GM23338 (cell line): ENCODE results near the gene NRP2. TPM values are rescaled to one million over a fixed set of nuclear protein-coding genes. Genes with fewer than 3 reads are reported as not detected.

Experiments
- ATAC-seq: fragments of 200-7000 bp; cut with Tn5 transposase; 3 replicates; pipeline ENCODE4 v1.9.1; 2020
- DNase-seq: peaks from one replicate; pipeline ENCODE4 v3.0.0-alpha.2; 2015; ENCODE audit warnings: low spot score
- H2AFZ ChIP-seq: fragments of 200-600 bp; sonication (generic); 2 replicates; pipeline ENCODE4 v1.8.0; 2016; ENCODE audit warnings: antibody characterized with exemption, mild to moderate bottlenecking, moderate library complexity
- H3F3A ChIP-seq: fragments of 200-600 bp; sonication (generic); replicated peaks from 2 replicates; pipeline ENCODE4 v1.8.0; 2017; ENCODE audit warnings: antibody characterized with exemption, mixed run types, low read depth
- H3K27ac ChIP-seq: fragments of 200-600 bp; sonication (generic); 2 replicates; pipeline ENCODE4 v1.6.1; 2016; ENCODE audit warnings: low read depth
- H3K27me3 ChIP-seq: fragments of 200-600 bp; sonication (generic); 2 replicates; pipeline ENCODE4 v1.8.0; 2016; ENCODE audit warnings: mild to moderate bottlenecking, mixed run types, moderate library complexity; ENCODE audit not compliant: insufficient read depth
- H3K36me3 ChIP-seq: fragments of 200-600 bp; sonication (generic); 2 replicates; pipeline ENCODE4 v1.8.0; 2016; ENCODE audit warnings: mild to moderate bottlenecking; ENCODE audit not compliant: insufficient read depth
- H3K4me1 ChIP-seq: fragments of 200-600 bp; sonication (generic); 2 replicates; pipeline ENCODE4 v1.8.0; 2016; ENCODE audit warnings: mild to moderate bottlenecking, moderate library complexity; ENCODE audit not compliant: insufficient read depth
- H3K4me2 ChIP-seq: fragments of 200-600 bp; sonication (generic); 2 replicates; pipeline ENCODE4 v1.7.1; 2017; ENCODE audit warnings: mixed run types
- H3K4me3 ChIP-seq: fragments of 200-600 bp; sonication (generic); 2 replicates; pipeline ENCODE4 v1.6.1; 2016; ENCODE audit warnings: mixed run types
- H3K79me2 ChIP-seq: fragments of 200-600 bp; sonication (generic); replicated peaks from 2 replicates; pipeline ENCODE4 v1.8.0; 2017; ENCODE audit warnings: mild to moderate bottlenecking; ENCODE audit not compliant: insufficient read depth
- H3K9me2 ChIP-seq: fragments of 200-600 bp; sonication (generic); 2 replicates; pipeline ENCODE4 v1.8.0; 2017; ENCODE audit not compliant: insufficient read depth
- H4K20me1 ChIP-seq: fragments of 200-600 bp; sonication (generic); replicated peaks from 2 replicates; pipeline ENCODE4 v1.8.0; 2017; ENCODE audit warnings: mild to moderate bottlenecking; ENCODE audit not compliant: insufficient read depth
- H3K27ac Mint-ChIP-seq: 2 replicates; pipeline ENCODE4 v1.8.0; 2020; ENCODE audit warnings: inconsistent platforms, mild to moderate bottlenecking, moderate library complexity, mixed read lengths
- H3K27me3 Mint-ChIP-seq: 3 replicates; pipeline ENCODE4 v1.8.0; 2022; ENCODE audit warnings: low read depth, mild to moderate bottlenecking, moderate library complexity, mixed read lengths, inconsistent platforms; ENCODE audit not compliant: insufficient read depth, poor library complexity
- H3K36me3 Mint-ChIP-seq: 3 replicates; pipeline ENCODE4 v1.8.0; 2021; ENCODE audit warnings: low read depth, mild to moderate bottlenecking, inconsistent platforms, moderate library complexity, mixed read lengths
- H3K4me1 Mint-ChIP-seq: 3 replicates; pipeline ENCODE4 v1.8.0; 2020; ENCODE audit warnings: mild to moderate bottlenecking, inconsistent platforms, mixed read lengths
- H3K4me3 Mint-ChIP-seq: 3 replicates; pipeline ENCODE4 v1.8.0; 2021; ENCODE audit warnings: moderate library complexity, mild to moderate bottlenecking, inconsistent platforms, mixed read lengths
- H3K9me3 Mint-ChIP-seq: 3 replicates; pipeline ENCODE4 v1.8.0; 2020; ENCODE audit warnings: moderate library complexity, mild to moderate bottlenecking, inconsistent platforms, mixed read lengths
- CTCF ChIP-seq, 2 experiments: fragments of 200-600 bp in 1 of 2; sonication (generic) in 1 of 2; conservative IDR thresholded peaks; 2 replicates each; pipeline versions ENCODE4 v1.5.1 to v1.6.1; 2016 to 2017; ENCODE audit warnings: antibody characterized with exemption in 2 of 2, low read depth in 2 of 2, mild to moderate bottlenecking in 2 of 2, moderate library complexity in 1 of 2
- EZH2 ChIP-seq: fragments of 200-600 bp; sonication (generic); IDR thresholded peaks from one replicate; pipeline ENCODE4 v1.8.0; 2017; ENCODE audit warnings: antibody characterized with exemption, mild to moderate bottlenecking, low read depth; ENCODE audit not compliant: unreplicated experiment
- EZH2phosphoT487 ChIP-seq: fragments of 200-600 bp; sonication (generic); IDR thresholded peaks from one replicate; pipeline ENCODE4 v1.8.1; 2018; ENCODE audit warnings: antibody characterized with exemption; ENCODE audit not compliant: unreplicated experiment
- JUNB ChIP-seq: IDR thresholded peaks from one replicate; pipeline ENCODE4 v1.6.1; 2016; ENCODE audit warnings: antibody characterized with exemption; ENCODE audit not compliant: unreplicated experiment
- POLR2AphosphoS5 ChIP-seq: IDR thresholded peaks from 2 replicates; pipeline ENCODE4 v1.6.1; 2016; ENCODE audit warnings: antibody characterized with exemption, low read depth
- REST ChIP-seq: IDR thresholded peaks from one replicate; pipeline ENCODE4 v1.6.1; 2018; ENCODE audit warnings: antibody characterized with exemption; ENCODE audit not compliant: unreplicated experiment
- STAT1 ChIP-seq: IDR thresholded peaks from one replicate; pipeline ENCODE4 v1.6.1; 2016; ENCODE audit warnings: antibody characterized with exemption; ENCODE audit not compliant: unreplicated experiment
- ZNF462 ChIP-seq: fragments of 250-450 bp; sonication (Bioruptor Pico); IDR thresholded peaks from 2 replicates; pipeline ENCODE4 v1.5.0; 2020; ENCODE audit warnings: mild to moderate bottlenecking, moderate library complexity
- polyA plus RNA-seq: library from polyadenylated mRNA; unstranded; fragments of >200 nt; fragmentation: Nextera tagmentation; extraction: Ambion mirVana; gene quantifications from 2 replicates; pipeline ENCODE4 v1.2.1, GENCODE V29; 2016
- total RNA-seq: library from RNA; depleted of rRNA; stranded (reverse); fragments of >200 nt; shearing (Covaris generic); gene quantifications from 2 replicates; pipeline ENCODE4 v1.2.3, GENCODE V29; 2014

Gene NRP2
- total and polyA plus RNA-seq, 2 experiments from 2014 or later, result 18.4 to 22.0 TPM

- DNase-seq (peak; percentile 16), ATAC-seq (peak; percentile 26; the same call in 2 of the 3 replicates)
- H3K27me3 ChIP-seq, result no peaks in the 10 kb centered on the region
- no peak overlapping the region for H3K4me3 Mint-ChIP-seq
- H3K9me2 ChIP-seq, result peaks cover 31% of the 10 kb centered on the region
- no peaks in the 10 kb centered on the region for H3K79me2 ChIP-seq
- no peak overlapping the region for H3K4me2 ChIP-seq
- H3K4me1 ChIP-seq, result peaks cover 40% of the 10 kb centered on the region
- H2AFZ ChIP-seq, result peak overlapping the region; percentile 39
- H3K27me3 Mint-ChIP-seq, result peaks cover 12% of the 10 kb centered on the region
- TF ChIP-seq EZH2phosphoT487, result no peak
- no peak for TF ChIP-seq CTCF (conservative IDR thresholded peaks at IDR 0.05; ENCODE audit: low read depth in 2 of 2)
- no peak for TF ChIP-seq STAT1
- H3K9me3 Mint-ChIP-seq, result 0 out of 3 replicates have a peak, but pooled peaks cover 4% of the 10 kb centered on the region
- H3F3A ChIP-seq, result no peaks in the 10 kb centered on the region
- peaks cover 6% of the 10 kb centered on the region; the same call in 2 of the 3 replicates for H3K36me3 Mint-ChIP-seq
- H3K27ac ChIP-seq, result no peak overlapping the region
- H3K27ac Mint-ChIP-seq, result no peak overlapping the region
- H3K4me3 ChIP-seq, result no peak overlapping the region
- no peaks in the 10 kb centered on the region for H4K20me1 ChIP-seq
- H3K4me1 Mint-ChIP-seq, result peaks cover 44% of the 10 kb centered on the region
- H3K36me3 ChIP-seq, result no peaks in the 10 kb centered on the region
Measured at GRCh38 chr2:205646680-205647079, 35.6 kb upstream of the NRP2 start.

DNA sequence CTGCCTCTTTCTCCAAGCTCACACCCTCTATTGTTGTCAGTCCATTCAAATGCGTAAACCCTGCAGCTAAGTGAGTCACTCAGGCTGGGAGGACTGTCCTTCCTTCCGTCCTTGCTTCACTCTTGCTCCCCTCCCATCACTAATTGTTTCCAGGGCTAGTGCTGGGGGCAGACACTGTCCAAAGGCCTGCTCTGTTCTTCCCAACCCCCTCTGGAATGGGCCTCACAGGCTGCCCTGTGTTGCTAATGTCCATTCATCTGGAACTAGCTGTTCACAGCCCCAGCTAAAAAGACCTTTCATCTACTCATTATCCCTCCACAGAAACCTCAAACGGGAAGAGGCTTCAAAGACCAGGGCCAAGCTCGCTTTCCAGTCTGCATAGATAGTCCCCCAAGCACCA lies 31.9 kb upstream of the NRP2 start:
- Histone ChIP-seq H3F3A (no peaks in the 10 kb centered on the region), H3K27ac (no peak overlapping the region), H3K27me3 (no peaks in the 10 kb centered on the region), H3K4me2 (no peak overlapping the region), H3K36me3 (no peaks in the 10 kb centered on the region), H3K79me2 (no peaks in the 10 kb centered on the region), H3K9me2 (peaks cover 39% of the 10 kb centered on the region), H2AFZ (0 out of 2 replicates have a peak overlapping the region, but pooled peaks have one; percentile 35), H3K4me1 (peaks cover 26% of the 10 kb centered on the region), H4K20me1 (no peaks in the 10 kb centered on the region), H3K4me3 (no peak overlapping the region)
- no peak overlapping the region; the same call in 2 of the 3 replicates for H3K4me3 Mint-ChIP-seq
- peaks cover 13% of the 10 kb centered on the region for H3K27me3 Mint-ChIP-seq
- H3K9me3 Mint-ChIP-seq, result 0 out of 3 replicates have a peak, but pooled peaks cover 4% of the 10 kb centered on the region
- DNase-seq (peak; percentile 55), ATAC-seq (peak; percentile 95)
- H3K4me1 Mint-ChIP-seq, result peaks cover 34% of the 10 kb centered on the region
- H3K36me3 Mint-ChIP-seq, result peaks cover 6% of the 10 kb centered on the region; the same call in 2 of the 3 replicates
- peak overlapping the region; percentile 45; the same call in 1 of the 2 replicates for H3K27ac Mint-ChIP-seq
- TF ChIP-seq STAT1 (no peak), EZH2 (no peak), POLR2AphosphoS5 (no peak), ZNF462 (CRISPR knock-in tag) (peak; percentile 80; the same call in 1 of the 2 replicates), JUNB (no peak), REST (no peak)
